DMS53 treated with DMSO at 0.1 percent for 48 hours (cell line): ENCODE data around the gene AFF3.
"Not testable (repeated sequence)": the region's sequence is repeated elsewhere in the genome, so short reads cannot be mapped to it uniquely, and the experiment has no call there.

Experiments used
- DNase-seq: peaks from one replicate; lab custom pipeline; 2025; ENCODE audit not compliant: unreplicated experiment; lab: John Stamatoyannopoulos, UW

AFF3 gene

DNA sequence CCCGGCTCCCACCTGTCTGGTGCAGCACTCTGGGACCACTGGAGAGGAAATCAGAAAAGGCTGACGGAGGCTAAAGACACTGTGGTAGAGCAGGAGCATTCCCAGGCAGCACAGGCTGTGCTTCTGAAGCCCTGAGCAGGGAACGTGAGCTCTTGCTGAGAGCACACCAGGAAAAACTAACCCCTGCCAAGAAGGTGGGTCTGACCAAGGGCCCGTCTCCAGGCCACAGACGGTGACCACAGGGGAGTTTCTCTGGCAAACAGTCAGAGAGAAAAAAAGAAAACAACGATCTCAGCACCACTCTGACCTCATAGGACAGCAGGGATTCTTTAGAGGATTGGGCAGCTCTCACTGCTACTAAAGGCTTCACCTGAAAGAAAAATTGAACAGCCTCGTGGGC lies 201.4 kb downstream of the AFF3 start:
- DNase-seq = no peak

DNA sequence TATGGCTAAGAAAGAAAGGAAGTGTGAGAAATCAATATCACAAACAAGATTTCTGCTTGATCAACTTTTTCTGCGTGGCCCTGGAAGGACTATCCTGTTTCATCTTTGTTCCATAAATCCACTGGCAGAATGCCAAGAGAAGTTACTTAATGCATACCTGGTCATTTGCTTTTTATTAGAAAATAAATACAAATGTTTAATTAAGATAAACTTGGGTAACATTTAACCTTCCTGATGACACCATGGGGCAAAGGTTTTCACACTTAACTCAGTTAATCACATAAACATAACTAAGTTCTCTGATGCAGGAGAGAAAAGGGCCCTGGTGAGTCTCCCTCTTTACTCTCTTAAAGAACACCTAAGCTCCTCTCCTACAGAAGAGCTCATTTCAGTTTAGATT lies 203.3 kb downstream of the AFF3 start:
- DNase-seq = no peak

DNA sequence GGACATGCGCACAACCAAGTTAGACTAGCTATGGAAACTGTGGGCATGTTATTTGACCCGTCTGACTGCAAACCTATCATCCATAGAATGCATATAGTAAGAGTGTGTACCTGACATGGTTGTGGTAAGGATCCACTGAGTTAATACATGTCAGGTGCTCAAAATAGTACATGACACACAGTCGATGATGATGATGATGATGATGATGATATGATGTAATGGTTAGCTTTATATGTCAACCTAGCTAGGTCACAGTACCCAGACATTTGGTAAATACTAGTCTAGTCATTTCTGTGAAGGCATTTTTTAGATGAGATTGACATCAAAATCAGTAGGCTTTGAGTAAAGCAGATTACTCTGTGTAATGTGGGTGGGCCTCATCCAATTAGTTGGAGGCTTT lies 204.1 kb downstream of the AFF3 start:
- DNase-seq = no peak

DNA sequence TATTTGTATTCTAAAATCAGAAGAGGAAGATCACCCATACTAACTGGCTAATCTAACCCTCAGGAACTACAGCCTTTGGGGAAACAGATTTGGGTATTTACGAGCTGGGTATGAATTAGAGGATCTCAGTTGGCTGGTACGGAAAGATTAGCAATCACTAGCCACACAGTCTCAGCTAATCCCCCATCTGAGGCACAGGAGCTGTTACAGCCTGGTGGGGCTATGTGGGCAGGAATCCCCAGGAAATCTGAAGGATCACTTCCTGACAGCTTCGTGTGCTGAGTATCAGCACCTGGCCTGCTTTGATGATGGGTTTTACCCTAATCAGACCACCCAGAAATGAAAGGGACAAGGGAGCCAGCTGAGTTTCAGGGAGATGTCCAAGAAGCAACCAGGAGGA lies 206.3 kb downstream of the AFF3 start:
- DNase-seq = no peak

DNA sequence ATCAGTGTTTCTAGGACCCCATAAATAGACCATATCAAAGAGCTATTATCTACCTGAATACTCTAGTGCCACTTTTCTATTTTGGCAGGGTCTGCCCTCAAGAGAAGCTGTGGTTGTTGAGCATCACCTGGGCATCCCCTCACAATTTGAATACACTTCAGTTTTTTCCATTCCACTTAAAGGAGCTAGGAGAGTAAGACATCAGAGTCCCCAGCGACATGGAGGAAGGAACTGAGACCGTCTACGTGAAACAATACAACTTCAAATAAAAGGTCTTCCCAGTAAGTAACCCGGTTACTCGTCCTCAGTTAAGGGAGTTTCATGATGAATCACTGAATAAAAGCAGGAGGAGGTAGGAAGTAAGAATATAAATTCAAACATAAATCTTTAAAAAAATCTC lies 206.7 kb downstream of the AFF3 start:
- no peak for DNase-seq

DNA sequence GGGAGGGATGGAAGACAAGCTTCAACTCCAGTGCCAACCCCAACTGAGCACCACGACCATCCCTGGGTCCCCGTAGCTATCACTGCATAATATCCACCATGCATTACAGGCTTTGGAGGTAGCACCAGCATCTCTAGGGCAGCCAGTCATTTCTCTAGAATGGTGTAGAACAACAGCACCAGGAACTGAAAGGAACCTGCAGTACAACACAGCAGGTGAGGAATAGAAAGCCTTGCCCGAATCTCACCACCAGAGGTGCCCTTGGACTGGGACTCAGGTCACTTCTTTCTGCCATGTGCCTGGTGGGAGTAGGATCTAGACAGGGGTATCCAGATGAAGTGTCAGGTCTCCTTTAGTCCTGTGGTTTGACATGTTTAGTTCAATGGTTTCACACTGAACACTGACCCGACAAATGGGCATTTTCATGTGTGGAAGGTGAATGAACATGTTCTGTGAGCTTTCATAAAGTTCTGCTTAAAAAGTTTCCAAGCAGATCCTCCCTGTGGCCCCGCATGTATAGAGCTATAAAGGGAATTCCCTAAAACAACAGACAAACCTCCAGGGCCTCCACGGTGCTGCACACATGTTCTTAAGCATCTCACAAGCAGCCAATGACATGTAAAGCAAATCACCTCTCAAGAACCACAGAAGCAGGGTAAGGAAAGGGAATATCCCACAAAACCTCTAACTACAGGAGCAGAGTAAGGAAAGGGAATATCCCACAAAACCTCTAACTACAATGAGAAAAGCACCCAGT lies 208.3 kb downstream of the AFF3 start:
- DNase-seq = no peak

DNA sequence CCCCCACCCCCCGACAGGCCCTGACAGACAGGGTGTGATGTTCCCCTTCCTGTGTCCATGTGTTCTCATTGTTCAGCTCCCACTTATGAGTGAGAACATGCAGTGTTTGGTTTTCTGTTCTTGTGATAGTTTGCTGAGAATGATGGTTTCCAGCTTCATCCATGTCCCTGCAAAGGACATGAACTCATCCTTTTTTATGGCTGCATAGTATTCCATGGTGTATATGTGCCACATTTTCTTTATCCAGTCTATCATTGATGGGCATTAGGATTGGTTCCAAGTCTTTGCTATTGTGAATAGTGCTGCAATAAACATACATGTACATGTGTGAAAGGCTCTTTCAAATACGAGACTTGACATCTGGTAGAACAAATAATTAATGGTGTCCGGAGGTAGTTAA lies 208.9 kb downstream of the AFF3 start:
- DNase-seq = not testable (repeated sequence)

DNA sequence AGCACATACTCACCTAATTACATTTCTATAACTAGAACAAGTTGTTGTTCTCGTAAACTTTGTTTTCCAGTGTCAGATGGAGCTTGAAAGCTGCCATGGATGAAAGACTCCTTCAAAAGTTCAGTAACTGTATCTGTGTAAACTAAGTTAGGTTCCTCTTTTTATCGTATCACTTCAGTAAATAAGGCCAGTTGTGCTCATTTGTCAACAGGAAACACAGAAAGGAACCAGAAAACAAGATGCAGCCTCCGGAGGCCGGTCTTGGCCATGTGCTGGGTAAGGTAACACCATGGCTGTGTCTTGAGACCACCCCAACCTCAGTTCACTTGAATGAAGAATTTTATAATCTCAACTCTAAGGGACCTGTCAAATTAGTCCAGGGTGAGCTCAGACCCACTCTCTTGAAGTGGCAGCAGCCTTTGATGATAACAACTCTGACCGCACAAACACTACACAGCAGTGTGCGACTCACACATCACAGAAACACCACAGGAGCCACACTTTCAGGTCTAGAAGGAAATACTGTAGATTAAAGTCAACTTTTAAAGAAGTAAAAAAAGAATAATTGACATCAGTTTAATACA lies 213.8 kb downstream of the AFF3 start:
- no peak for DNase-seq

DNA sequence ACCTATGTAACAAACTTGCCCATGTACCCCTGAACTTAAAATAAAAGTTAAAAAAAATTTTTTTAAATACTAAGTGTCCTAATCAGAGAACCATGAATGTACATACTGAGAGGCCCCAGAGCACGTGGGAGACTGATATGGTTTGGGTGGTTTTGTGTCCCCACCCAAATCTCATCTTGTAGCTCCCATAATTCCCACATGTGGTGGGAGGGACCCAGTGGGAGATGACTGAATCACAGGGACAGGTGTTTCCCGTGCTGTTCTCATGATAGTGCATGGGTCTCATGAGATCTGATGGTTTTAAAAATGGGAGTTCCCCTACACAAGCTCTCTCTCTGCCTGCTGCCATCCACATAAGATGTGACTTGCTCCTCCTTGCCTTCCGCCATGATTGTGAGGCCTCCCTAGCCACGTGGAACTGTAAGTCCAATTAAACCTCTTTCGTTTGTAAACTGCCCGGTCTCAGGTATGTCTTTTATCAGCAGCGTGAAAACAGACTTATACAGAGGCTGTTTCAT lies 214.6 kb downstream of the AFF3 start:
- not testable (repeated sequence) for DNase-seq

DNA sequence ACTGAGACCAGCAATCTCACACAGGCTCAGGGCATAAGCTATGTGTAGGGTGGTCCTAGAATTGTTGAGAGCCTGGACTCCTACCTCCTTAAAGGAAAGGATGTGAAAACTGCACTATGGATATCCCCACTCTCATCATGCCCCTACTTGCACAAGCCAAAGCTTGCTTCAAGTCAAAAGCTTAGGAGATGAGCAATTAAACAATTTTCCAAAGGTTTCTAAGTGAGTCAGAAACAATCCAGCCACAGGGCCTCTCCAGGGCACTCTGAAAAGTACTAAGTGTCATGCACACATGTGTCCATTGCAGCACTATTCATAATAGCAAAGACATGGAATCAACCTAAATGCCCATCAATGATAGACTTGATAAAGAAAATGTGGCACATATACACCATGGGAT lies 215.4 kb downstream of the AFF3 start:
- DNase-seq = no peak

DNA sequence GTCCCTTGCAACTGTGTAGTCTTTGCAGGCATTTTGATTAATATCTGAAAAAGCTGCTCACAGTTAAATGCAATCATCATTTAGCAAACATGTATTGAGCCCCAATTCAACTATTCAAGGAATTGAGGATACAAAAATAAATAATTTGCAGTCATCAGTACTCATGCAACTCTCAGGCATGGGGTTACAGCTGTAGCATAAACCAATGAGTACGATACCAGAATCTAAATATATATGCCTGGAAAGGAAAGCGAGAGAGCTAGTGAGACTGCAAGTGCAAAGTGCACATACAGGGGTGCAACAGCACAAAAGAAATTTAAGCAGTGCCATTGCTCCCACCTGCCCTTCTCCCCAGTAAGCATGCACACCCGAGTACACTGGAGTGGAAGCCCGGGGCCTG lies 216.4 kb downstream of the AFF3 start:
- no peak for DNase-seq

DNA sequence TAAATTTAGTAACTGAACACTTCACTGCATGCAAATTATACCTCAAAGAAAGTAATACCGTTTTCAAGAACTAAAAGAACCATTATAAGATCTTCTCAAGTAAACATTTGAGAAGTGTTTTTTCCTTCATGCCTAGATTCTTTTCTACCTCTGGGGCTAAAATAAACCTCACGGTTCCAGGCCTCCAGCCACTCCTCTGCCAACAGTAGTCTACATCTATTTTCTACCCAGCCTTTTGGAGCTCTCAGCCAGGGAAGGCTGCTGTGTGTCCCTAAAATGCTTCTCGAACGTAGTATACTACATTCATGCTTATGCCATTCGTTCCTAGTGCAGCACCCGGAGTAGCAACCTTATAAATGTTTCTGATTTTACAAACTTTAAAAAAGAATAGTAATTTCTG lies 219.7 kb downstream of the AFF3 start:
- no peak for DNase-seq

DNA sequence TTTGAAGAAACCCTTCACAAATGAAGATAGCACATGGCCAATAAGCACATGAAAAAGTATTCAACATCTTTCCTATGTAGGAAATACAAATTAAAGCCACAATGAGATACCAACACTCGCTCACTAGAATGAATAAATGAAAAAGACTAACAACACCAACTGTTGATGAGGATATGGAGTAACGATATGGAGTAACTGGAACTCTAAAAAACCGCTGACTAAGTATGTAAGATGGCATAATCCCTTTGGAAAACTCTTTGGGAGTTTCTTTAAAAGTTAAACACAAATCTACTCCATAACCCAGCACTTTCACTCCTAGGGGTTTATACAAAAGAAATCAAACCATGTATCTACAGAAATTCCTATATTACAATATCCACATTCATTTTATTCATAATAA lies 220.5 kb downstream of the AFF3 start:
- no peak for DNase-seq

DNA sequence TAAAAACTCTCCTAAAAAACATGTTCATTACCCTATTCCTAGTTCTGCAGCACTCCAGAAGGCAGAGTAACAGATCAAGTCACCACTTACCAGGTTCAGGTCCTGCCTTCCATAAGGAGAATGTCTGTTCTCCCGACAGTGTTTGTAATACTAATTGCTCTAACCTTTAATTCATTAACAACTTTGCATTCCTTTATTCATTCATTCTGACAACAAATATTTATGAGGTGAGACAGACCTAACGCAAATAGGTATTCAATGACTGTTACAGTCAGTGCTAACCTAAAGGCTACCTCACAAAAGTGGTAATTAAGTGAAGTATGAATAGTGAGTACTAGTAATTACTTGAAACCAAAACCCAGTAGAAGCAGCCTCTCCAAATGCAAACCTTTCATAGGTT lies 224.0 kb downstream of the AFF3 start:
- DNase-seq = no peak

DNA sequence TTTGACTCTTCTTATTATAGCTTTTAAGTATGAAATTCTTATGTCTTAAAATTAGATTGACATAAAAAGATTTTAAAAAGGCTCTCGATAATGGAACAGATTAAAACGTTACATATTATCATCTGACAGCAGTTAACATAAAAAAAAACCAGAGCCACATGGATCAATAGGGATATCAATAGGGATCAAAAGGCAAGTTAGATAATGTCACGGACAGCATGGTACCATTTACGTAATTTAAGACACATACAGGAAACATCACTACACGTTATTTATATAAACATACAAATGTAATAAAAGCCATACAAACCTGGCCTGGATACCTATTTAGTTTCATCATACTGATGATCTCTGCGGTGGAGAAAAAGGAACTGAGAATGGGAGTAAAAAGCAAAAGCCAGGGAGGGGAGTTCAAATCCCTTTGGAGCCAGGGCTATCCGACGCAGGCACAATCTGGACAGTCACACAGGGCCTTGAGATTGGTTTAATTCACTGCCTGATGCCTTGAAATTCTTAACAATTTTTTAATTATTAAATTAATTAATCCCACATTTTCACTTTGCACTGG lies 227.2 kb downstream of the AFF3 start:
- DNase-seq = no peak

DNA sequence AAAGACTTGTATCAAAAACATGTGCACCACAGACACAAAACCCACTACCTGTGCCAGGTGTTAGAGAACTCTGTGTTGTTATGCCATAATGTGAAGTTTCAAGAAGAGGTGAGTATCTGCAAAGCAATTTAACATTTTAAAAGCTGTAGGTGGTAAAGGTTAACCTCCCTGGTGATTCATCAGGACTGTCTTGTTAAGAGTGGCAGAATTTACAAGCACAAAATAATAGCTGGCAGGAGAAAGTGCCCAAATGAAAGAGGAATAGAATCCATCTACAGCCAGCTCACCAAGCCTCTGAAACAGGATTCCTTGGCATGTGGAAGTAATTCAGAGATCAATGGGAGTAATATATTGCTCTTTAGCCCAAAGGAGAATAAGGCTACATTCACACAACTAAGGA lies 230.7 kb downstream of the AFF3 start:
- no peak for DNase-seq

DNA sequence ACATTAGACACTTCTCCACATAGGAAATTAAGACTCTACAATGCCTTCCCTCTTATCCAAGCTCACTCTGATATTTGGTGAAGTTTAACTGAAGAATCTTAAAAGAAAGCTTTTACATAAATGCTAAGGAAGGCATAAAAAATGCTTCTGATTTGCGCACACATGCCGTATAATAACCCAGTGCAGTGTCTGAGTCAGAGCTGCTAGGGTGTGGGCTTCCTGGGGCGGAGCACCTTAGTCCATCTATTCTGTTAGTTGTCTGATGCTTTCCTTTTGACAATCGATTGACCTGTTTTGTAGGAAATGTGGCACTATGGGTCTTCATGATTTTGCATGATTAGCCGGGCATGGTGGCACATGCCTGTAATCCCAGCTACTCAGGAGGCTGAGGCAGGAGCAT lies 231.5 kb downstream of the AFF3 start:
- no peak for DNase-seq

DNA sequence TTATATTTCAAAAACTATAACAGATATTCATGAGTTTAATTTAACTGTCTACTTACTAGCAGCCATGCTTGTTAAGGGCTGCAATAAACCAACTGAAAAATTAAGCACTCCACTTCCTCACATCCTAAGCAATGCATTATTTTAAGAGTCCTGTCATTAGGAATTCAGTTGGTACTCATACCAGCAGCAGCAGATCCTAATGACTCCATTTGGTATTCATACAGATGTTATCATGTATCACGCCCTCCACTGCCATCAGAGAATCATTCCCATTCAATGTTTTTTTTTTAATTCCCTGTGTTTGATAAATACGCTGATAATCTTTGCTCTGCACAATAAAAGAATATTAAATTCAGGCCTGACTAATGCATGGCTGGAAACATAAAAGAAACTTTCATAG lies 236.8 kb downstream of the AFF3 start:
- no peak for DNase-seq

DNA sequence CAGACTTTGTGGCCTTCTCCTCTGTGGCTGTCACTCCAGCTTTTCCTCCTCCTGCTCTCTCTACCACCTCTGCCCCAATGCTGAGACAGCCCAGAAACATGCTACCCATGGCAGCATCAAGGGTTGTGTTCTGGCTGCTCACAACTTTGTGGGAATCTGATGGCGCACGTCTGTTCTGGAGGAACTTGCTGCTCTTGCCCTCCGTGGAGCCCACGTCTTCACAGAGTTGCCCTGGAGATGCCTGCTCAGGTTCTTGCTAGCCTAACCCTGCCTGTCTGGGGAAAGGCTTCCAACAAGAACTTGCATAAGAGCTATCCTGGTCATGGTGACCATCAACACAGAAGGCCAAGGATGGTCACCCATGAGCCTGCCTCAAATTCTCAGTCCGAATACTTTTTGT lies 237.4 kb downstream of the AFF3 start:
- no peak for DNase-seq

DNA sequence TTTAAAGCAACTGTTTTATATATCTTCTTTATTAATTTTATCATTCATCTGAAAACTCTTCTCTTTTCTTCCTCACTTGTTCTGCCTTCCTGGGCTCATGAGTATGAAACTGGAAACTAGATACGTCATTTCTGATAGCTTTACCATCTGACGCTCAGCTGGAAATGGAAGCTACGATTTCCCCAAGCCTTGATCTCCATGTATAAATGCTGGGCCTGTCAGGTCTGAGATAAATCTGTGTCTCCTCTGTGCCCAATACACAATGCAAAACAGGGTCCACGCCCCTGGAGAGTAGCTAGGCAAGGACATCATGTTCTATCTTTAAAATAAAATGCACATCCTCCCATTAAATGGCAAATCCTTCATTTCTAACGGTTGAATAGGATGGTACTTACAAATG lies 238.4 kb downstream of the AFF3 start:
- DNase-seq = no peak

DNA sequence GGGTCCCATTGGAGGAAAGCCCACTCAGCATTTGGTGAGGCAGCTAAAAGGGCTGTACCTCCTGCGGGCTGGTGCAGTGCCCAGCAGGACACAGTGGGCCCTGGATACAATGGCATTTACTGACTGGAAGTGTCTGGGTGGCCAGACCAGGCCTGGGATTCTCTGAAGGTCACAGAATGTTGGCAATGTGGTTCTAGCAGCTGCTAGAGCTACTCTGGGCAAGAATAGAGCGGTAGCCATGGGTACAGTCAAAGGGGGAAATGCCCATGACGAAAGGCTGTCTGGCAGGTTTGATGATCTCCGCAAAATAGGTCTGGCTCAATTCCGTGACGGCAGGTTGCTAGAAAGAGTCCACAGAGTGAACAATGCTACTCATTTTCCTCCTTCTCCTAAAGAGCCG lies 241.8 kb downstream of the AFF3 start:
- no peak for DNase-seq

DNA sequence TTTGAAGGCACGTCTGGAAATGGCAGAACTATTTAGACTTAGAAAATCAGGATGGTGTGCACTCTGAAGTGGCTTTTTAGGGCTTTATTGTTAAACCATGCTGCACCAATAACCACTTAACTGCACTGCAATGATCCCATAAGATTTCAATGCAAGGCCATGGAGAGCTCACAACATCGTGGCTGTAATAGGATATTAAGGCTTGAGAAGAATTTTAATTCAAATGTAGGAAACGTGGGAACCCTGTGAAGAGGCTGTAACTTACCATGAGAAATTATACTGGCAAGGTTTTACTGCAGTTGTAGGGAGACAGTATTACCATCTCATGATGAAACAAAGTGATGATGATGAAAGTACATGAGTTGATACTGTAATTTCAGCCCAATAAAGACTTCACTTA lies 242.5 kb downstream of the AFF3 start:
- no peak for DNase-seq
